OCI-LY7 (cell line): ENCODE data around the gene SHLD1. TPM values are rescaled to one million over a fixed set of nuclear protein-coding genes. Genes with fewer than 3 reads are reported as not detected.

Experiments used
- BruUV-seq: library from RNA; stranded (reverse); fragments of 400-500 nt; replicated peaks from 2 replicates; lab custom pipeline; 2021; lab: Mats Ljungman, UMichigan
- CTCF ChIA-PET: fragments of 300-600 bp; sonication (Branson Sonifier 250); formaldehyde crosslinking; loops from one replicate; lab custom pipeline; 2022; ENCODE audit warnings: antibody characterized with exemption; ENCODE audit not compliant: unreplicated experiment; lab: Charles Lee
- POLR2A ChIA-PET: fragments of 300-600 bp; sonication (Branson Sonifier 250); formaldehyde crosslinking; loops from one replicate; lab custom pipeline; 2022; ENCODE audit warnings: antibody characterized with exemption; lab: Charles Lee
- DNase-seq: peaks from one replicate; pipeline ENCODE4 v3.0.0-alpha.2; 2015; ENCODE audit warnings: low spot score
- H2AFZ ChIP-seq: fragments of 200-600 bp; sonication (generic), shearing (Covaris generic); 2 replicates; pipeline ENCODE4 v1.6.1; 2014; ENCODE audit warnings: mild to moderate bottlenecking, antibody characterized with exemption, low read length, moderate library complexity
- H3K27ac ChIP-seq: fragments of 200-600 bp; sonication (generic); 2 replicates; pipeline ENCODE4 v1.5.1; 2014; ENCODE audit warnings: mixed run types, low read depth, mild to moderate bottlenecking, moderate library complexity, low read length, inconsistent platforms; ENCODE audit not compliant: poor library complexity, severe bottlenecking
- H3K36me3 ChIP-seq: fragments of 200-600 bp; sonication (generic); 2 replicates; pipeline ENCODE4 v1.6.1; 2014; ENCODE audit warnings: mild to moderate bottlenecking, antibody characterized with exemption, low read length, moderate library complexity, mixed read lengths; ENCODE audit not compliant: insufficient read depth
- H3K4me1 ChIP-seq: fragments of 200-600 bp; sonication (generic); 2 replicates; pipeline ENCODE4 v1.5.1; 2014; ENCODE audit warnings: mild to moderate bottlenecking, low read length; ENCODE audit not compliant: insufficient read depth, poor library complexity, severe bottlenecking
- H3K4me2 ChIP-seq: fragments of 200-600 bp; sonication (generic); 2 replicates; pipeline ENCODE4 v1.6.1; 2014; ENCODE audit warnings: mild to moderate bottlenecking, low read length
- H3K4me3 ChIP-seq: fragments of 200-600 bp; sonication (generic); 2 replicates; pipeline ENCODE4 v1.5.1; 2014; ENCODE audit warnings: mild to moderate bottlenecking, low read depth, low read length; ENCODE audit not compliant: poor library complexity, severe bottlenecking
- H3K79me2 ChIP-seq: fragments of 200-600 bp; sonication (generic); 2 replicates; pipeline ENCODE4 v1.6.1; 2016; ENCODE audit warnings: low read depth, mild to moderate bottlenecking, low read length, moderate library complexity, mixed read lengths; ENCODE audit not compliant: insufficient read depth
- H3K9me2 ChIP-seq: fragments of 200-600 bp; sonication (generic); 2 replicates; pipeline ENCODE4 v1.6.1; 2016; ENCODE audit warnings: mild to moderate bottlenecking, low read length, mixed read lengths; ENCODE audit not compliant: insufficient read depth
- H3K9me3 ChIP-seq: fragments of 200-600 bp; sonication (generic); 2 replicates; pipeline ENCODE4 v1.6.1; 2014; ENCODE audit warnings: mild to moderate bottlenecking, mixed run types, low read length, mixed read lengths
- H4K20me1 ChIP-seq: fragments of 200-600 bp; sonication (generic); 2 replicates; pipeline ENCODE4 v1.6.1; 2014; ENCODE audit warnings: mild to moderate bottlenecking, antibody characterized with exemption, low read length, moderate library complexity, mixed read lengths; ENCODE audit not compliant: insufficient read depth
- EZH2phosphoT487 ChIP-seq: fragments of 200-600 bp; sonication (generic); IDR thresholded peaks from 2 replicates; pipeline ENCODE4 v1.6.1; 2018; ENCODE audit warnings: low read depth, borderline replicate concordance, mild to moderate bottlenecking, mixed run types, antibody characterized with exemption, low read length, moderate library complexity, mixed read lengths
- intact Hi-C: fragments of 100-400 bp; cut with micrococcal nuclease; formaldehyde crosslinking; loops from one replicate; pipeline ENCODE4 v1.10.0; 2022; ENCODE audit not compliant: unreplicated experiment
- total RNA-seq, 2 experiments: library from RNA; depleted of rRNA in 1 of 2; stranded (reverse); fragments of >200 nt in 1 of 2; shearing (Covaris generic) in 1 of 2; gene quantifications; 2 replicates each; pipeline ENCODE4 v1.2.3, GENCODE V29; 2014 to 2022
- TF ChIP-seq, protein P1 (sequence below): fragments of 200-600 bp; sonication (generic); conservative IDR thresholded peaks from 2 replicates; pipeline ENCODE4 v1.5.1; 2014; ENCODE audit warnings: mild to moderate bottlenecking, antibody characterized with exemption, low read length, moderate library complexity, mixed read lengths

SHLD1 gene
- total RNA-seq, 2 experiments from 2014 or later: 19.4 to 31.2 TPM

DNA sequence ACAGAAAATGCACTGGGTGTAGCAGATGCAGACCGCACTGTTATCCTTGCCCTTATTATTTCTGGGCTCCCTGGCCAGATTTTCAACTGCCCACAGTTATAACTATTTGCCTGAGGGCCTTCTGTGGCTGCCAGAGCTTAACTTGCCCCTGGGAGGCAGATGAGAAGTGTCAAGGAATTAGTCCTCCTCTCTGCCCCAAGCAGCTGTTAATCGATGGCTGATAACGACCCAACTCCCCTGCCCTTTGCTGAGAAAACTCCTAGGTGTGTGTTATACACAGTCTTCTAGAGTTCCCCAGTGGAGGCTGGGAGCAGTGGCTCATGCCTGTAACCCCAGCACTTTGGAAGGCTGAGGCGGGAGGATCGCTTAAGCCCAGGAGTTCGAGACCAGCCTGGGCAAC lies 44.4 kb upstream of the SHLD1 start:
- TF ChIP-seq, protein P1, sequence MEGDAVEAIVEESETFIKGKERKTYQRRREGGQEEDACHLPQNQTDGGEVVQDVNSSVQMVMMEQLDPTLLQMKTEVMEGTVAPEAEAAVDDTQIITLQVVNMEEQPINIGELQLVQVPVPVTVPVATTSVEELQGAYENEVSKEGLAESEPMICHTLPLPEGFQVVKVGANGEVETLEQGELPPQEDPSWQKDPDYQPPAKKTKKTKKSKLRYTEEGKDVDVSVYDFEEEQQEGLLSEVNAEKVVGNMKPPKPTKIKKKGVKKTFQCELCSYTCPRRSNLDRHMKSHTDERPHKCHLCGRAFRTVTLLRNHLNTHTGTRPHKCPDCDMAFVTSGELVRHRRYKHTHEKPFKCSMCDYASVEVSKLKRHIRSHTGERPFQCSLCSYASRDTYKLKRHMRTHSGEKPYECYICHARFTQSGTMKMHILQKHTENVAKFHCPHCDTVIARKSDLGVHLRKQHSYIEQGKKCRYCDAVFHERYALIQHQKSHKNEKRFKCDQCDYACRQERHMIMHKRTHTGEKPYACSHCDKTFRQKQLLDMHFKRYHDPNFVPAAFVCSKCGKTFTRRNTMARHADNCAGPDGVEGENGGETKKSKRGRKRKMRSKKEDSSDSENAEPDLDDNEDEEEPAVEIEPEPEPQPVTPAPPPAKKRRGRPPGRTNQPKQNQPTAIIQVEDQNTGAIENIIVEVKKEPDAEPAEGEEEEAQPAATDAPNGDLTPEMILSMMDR: no peak
- no peak for TF ChIP-seq EZH2phosphoT487
- ChIA-PET POLR2A (interaction anchor here (0.7 to 1.5 kb wide), 3 partner anchors 9 to 88 kb away, joined by 3 to 5 read pairs (median 3); no protein-coding TSS in a partner anchor), CTCF (no interaction called here)
- Histone ChIP-seq H3K27ac (no peak overlapping the region), H3K9me2 (no peaks in the 10 kb centered on the region), H2AFZ (no peak overlapping the region), H3K4me3 (no peak overlapping the region), H4K20me1 (no peaks in the 10 kb centered on the region), H3K79me2 (no peaks in the 10 kb centered on the region), H3K4me1 (peaks cover 14% of the 10 kb centered on the region), H3K36me3 (no peaks in the 10 kb centered on the region), H3K4me2 (no peak overlapping the region), H3K9me3 (no peaks in the 10 kb centered on the region)
- DNase-seq: no peak
- intact Hi-C loops: no loop called here
- BruUV-seq: no TSS peak

DNA sequence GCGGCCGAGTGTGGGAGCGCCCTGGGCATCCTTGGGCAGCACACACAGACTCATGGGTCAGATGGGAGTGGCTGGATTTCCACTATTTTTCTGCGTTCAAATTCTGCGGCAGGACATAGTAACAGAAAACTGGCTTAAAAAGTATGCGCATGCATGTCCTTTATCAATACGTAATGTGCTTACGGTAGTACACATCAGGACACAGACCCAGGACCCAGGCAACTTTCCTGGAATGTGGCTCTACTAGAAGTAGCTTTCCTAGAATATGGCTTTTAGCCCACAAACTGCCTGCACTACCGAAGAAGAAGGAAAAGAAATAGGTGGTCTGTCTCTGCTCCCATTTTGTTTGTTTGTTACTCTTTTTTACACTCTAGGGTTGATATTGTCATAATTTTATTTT lies 43.4 kb upstream of the SHLD1 start:
- Histone ChIP-seq H3K9me2 (no peaks in the 10 kb centered on the region), H3K4me3 (no peak overlapping the region), H2AFZ (no peak overlapping the region), H3K27ac (no peak overlapping the region), H3K4me1 (peaks cover 12% of the 10 kb centered on the region), H3K36me3 (no peaks in the 10 kb centered on the region), H3K79me2 (no peaks in the 10 kb centered on the region), H4K20me1 (no peaks in the 10 kb centered on the region), H3K9me3 (no peaks in the 10 kb centered on the region), H3K4me2 (no peak overlapping the region)
- CTCF ChIA-PET: no interaction called here
- no peak for DNase-seq
- POLR2A ChIA-PET: interaction anchor here (0.6 to 1.5 kb wide), 2 partner anchors 9 to 15 kb away, joined by 3 to 4 read pairs; no protein-coding TSS in a partner anchor
- intact Hi-C loops: no loop called here
- no TSS peak for BruUV-seq
- no peak for TF ChIP-seq EZH2phosphoT487
- TF ChIP-seq, protein P1: no peak

DNA sequence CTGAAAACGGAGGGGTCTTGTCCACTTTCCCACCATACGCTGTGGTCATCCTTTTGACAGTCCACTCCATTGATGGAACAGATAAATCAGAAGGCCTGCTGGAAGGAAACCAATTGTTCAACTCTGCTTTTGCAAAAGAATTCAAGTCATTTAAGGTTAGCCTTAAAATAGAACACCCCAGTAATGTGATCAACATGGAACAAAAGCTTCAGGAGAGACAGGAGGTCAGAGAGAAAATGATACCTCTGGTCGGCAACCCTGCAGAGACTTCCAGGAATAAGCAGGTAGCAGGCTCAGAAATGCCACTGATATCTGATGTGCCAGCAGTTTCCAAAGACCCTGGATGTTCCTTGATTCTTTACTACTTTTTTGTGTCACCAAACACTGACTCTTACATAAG lies 39.6 kb upstream of the SHLD1 start:
- H3K4me2 ChIP-seq: no peak overlapping the region
- ChIA-PET CTCF (no interaction called here), POLR2A (interaction anchor here (0.6 kb wide), 1 partner anchor 39 kb away, joined by 3 read pairs; no protein-coding TSS in a partner anchor)
- no TSS peak for BruUV-seq
- H4K20me1 ChIP-seq: no peaks in the 10 kb centered on the region
- peaks cover 16% of the 10 kb centered on the region for H3K4me1 ChIP-seq
- TF ChIP-seq, protein P1: no peak
- TF ChIP-seq EZH2phosphoT487: no peak
- DNase-seq: no peak
- H3K9me3 ChIP-seq: no peaks in the 10 kb centered on the region
- intact Hi-C loops: no loop called here
- H3K79me2 ChIP-seq: no peaks in the 10 kb centered on the region
- H3K36me3 ChIP-seq: no peaks in the 10 kb centered on the region
- no peak overlapping the region for H2AFZ ChIP-seq
- H3K27ac ChIP-seq: no peak overlapping the region
- no peak overlapping the region for H3K4me3 ChIP-seq
- H3K9me2 ChIP-seq: no peaks in the 10 kb centered on the region
